Prostate gland (tissue), 2 donors: ENCODE results near the gene CDKL4. TPM values are rescaled to one million over a fixed set of nuclear protein-coding genes. Genes with fewer than 3 reads are reported as not detected.
"Not testable (repeated sequence)": the region's sequence is repeated elsewhere in the genome, so short reads cannot be mapped to it uniquely, and the experiment has no call there.

Source experiments
- DNase-seq: peaks from one replicate; pipeline ENCODE4 v3.0.0-alpha.2; 2019; ENCODE audit warnings: low spot score
- H3K27ac ChIP-seq, 2 donors: fragments of 200-600 bp; sonication (generic); 2 replicates each; pipeline ENCODE4 v1.5.1; 2017 to 2019
- H3K27me3 ChIP-seq: fragments of 200-600 bp; sonication (generic); replicated peaks from 2 replicates; pipeline ENCODE4 v1.5.1; 2019; ENCODE audit not compliant: insufficient read depth
- H3K36me3 ChIP-seq, 2 donors: fragments of 200-600 bp; sonication (generic); 1 replicate in 1 of 2; 2 replicates in 1 of 2; pipeline versions ENCODE4 v1.5.1 to v1.8.1; 2017 to 2019
- H3K4me1 ChIP-seq: fragments of 200-600 bp; sonication (generic); replicated peaks from 2 replicates; pipeline ENCODE4 v1.5.1; 2019
- H3K4me3 ChIP-seq, 2 donors: fragments of 200-600 bp; sonication (generic); 2 replicates each; pipeline ENCODE4 v1.5.1; 2017 to 2019
- H3K9me3 ChIP-seq: fragments of 200-600 bp; sonication (generic); 2 replicates; pipeline ENCODE4 v1.5.1; 2017
- CTCF ChIP-seq, 4 experiments: fragments of 200-600 bp in 2 of 4; fragments of 450-650 bp in 2 of 4; sonication (generic) in 2 of 4; IDR thresholded peaks; 1 replicate in 3 of 4; 2 replicates in 1 of 4; pipeline ENCODE4 v1.5.1; 2016 to 2019; ENCODE audit warnings: antibody characterized with exemption in 4 of 4, mild to moderate bottlenecking in 2 of 4, moderate library complexity in 2 of 4
- POLR2A ChIP-seq: fragments of 450-650 bp; IDR thresholded peaks from one replicate; pipeline ENCODE4 v1.6.1; 2016; ENCODE audit warnings: antibody characterized with exemption, mild to moderate bottlenecking
- POLR2AphosphoS5 ChIP-seq: sonication (generic); formaldehyde crosslinking; IDR thresholded peaks from one replicate; pipeline ENCODE4 v1.6.1; 2017; ENCODE audit warnings: antibody characterized with exemption
- WGBS: methylation state at CpG from one replicate; pipeline ENCODE4 v1.1.5; 2018; 5-methylcytosine and 5-hydroxymethylcytosine counted together
- intact Hi-C: fragments of 100-400 bp; cut with DNase I; formaldehyde crosslinking; loops from one replicate; pipeline ENCODE4 v1.14.2; 2022
- total RNA-seq, 2 donors: library from RNA; depleted of rRNA; stranded (reverse); fragments of >200 nt; gene quantifications; one replicate each; pipeline ENCODE4 v1.1.0, GENCODE V29; 2016

The CDKL4 gene
- total RNA-seq, 2 donors from 2014 or later: not detected

- Histone ChIP-seq H3K36me3 (no peaks in the 10 kb centered on the region), H3K9me3 (no peaks in the 10 kb centered on the region), H3K27ac (no peak overlapping the region), H3K4me1 (no peaks in the 10 kb centered on the region), H3K27me3 (no peaks in the 10 kb centered on the region), H3K4me3 (no peak overlapping the region)
- intact Hi-C loops: no loop called here
- no peak for DNase-seq
- TF ChIP-seq POLR2A: no peak
- no peak for TF ChIP-seq CTCF (IDR thresholded peaks at IDR 0.05)
- no peak for TF ChIP-seq POLR2AphosphoS5
- 93% methylated on average over 1 of the region's 1 CpG for WGBS
Observed at GRCh38 chr2:39246382-39246980, 2.7 kb upstream of the CDKL4 start.

GRCh38 chr2:39244963-39245625 is 1.3 kb upstream of the CDKL4 start:
- H3K9me3 ChIP-seq, H3K4me1 ChIP-seq, intact Hi-C loops, H3K36me3 ChIP-seq, H3K4me3 ChIP-seq, H3K27me3 ChIP-seq, H3K27ac ChIP-seq, DNase-seq: not testable (repeated sequence)
- WGBS: 91% methylated on average over 31 of the region's 31 CpGs

GRCh38 chr2:39244241-39244862 is 582 bp upstream of the CDKL4 start:
- H3K36me3 ChIP-seq, H3K27me3 ChIP-seq, H3K9me3 ChIP-seq, intact Hi-C loops, H3K27ac ChIP-seq, H3K4me1 ChIP-seq, DNase-seq: not testable (repeated sequence)
- WGBS: 96% methylated on average over 39 of the region's 39 CpGs
- peak overlapping the region in 1 of 2 donors; percentile 23 for H3K4me3 ChIP-seq

GRCh38 chr2:39241588-39241987 is 2.2 kb downstream of the CDKL4 start:
- intact Hi-C loops: no loop called here
- WGBS: 58% methylated on average over 4 of the region's 4 CpGs
- DNase-seq: no peak
- Histone ChIP-seq H3K4me3 (no peak overlapping the region), H3K9me3 (no peaks in the 10 kb centered on the region), H3K36me3 (no peaks in the 10 kb centered on the region), H3K27me3 (no peaks in the 10 kb centered on the region), H3K4me1 (no peaks in the 10 kb centered on the region), H3K27ac (no peak overlapping the region)
- TF ChIP-seq POLR2AphosphoS5: no peak
- no peak for TF ChIP-seq POLR2A
- no peak for TF ChIP-seq CTCF (IDR thresholded peaks at IDR 0.05)

- intact Hi-C loops: no loop called here
- no peaks in the 10 kb centered on the region for H3K9me3 ChIP-seq
- H3K27ac ChIP-seq: no peak overlapping the region
- 88% methylated on average over 6 of the region's 6 CpGs for WGBS
- H3K27me3 ChIP-seq: no peaks in the 10 kb centered on the region
- no peak for DNase-seq
- no peak overlapping the region for H3K4me3 ChIP-seq
- no peaks in the 10 kb centered on the region for H3K36me3 ChIP-seq
- H3K4me1 ChIP-seq: no peaks in the 10 kb centered on the region
- TF ChIP-seq POLR2A: no peak
- TF ChIP-seq POLR2AphosphoS5: no peak
- TF ChIP-seq CTCF (IDR thresholded peaks at IDR 0.05): no peak
Observed at GRCh38 chr2:39240758-39241157, 3.0 kb downstream of the CDKL4 start.

GRCh38 chr2:39234754-39235153 is 9.0 kb downstream of the CDKL4 start:
- no peaks in the 10 kb centered on the region for H3K4me1 ChIP-seq
- intact Hi-C loops: no loop called here
- no peak for TF ChIP-seq POLR2A
- TF ChIP-seq CTCF (IDR thresholded peaks at IDR 0.05): no peak
- H3K4me3 ChIP-seq: no peak overlapping the region
- no peaks in the 10 kb centered on the region for H3K9me3 ChIP-seq
- no peaks in the 10 kb centered on the region for H3K27me3 ChIP-seq
- DNase-seq: no peak
- 100% methylated on average over 1 of the region's 1 CpG for WGBS
- no peak overlapping the region for H3K27ac ChIP-seq
- H3K36me3 ChIP-seq: no peaks in the 10 kb centered on the region
